IMR-90 (cell line): ENCODE data around the gene ZNF276. TPM values are rescaled to one million over a fixed set of nuclear protein-coding genes. Genes with fewer than 3 reads are reported as not detected.

Experiments
- ATAC-seq: fragments of 200-7000 bp; cut with Tn5 transposase; 2 replicates; pipeline ENCODE4 v1.9.1; 2020; ENCODE audit warnings: low read depth, mild to moderate bottlenecking, moderate library complexity
- BruUV-seq: library from RNA; stranded (reverse); fragments of 400-500 nt; replicated peaks from 2 replicates; lab custom pipeline; 2021; lab: Mats Ljungman, UMichigan
- CTCF ChIA-PET: fragments of 300-600 bp; formaldehyde crosslinking; extraction: SDS; loops from one replicate; lab custom pipeline; 2021; ENCODE audit warnings: antibody characterized with exemption; lab: Yijun Ruan, JAX
- POLR2A ChIA-PET: fragments of 300-600 bp; sonication (Branson Sonifier 250); formaldehyde crosslinking; loops from one replicate; lab custom pipeline; 2022; ENCODE audit warnings: antibody characterized with exemption; ENCODE audit not compliant: unreplicated experiment; lab: Charles Lee
- DNase-seq: peaks from one replicate; pipeline ENCODE4 v3.0.0; 2013
- H2AFZ ChIP-seq: replicated peaks from 2 replicates; pipeline ENCODE3; 2013; ENCODE audit warnings: low read length, mild to moderate bottlenecking; ENCODE audit not compliant: poor library complexity
- H2AK5ac ChIP-seq: 2 replicates; pipeline ENCODE4 v1.6.1; 2013; ENCODE audit warnings: low read depth, low read length, inconsistent platforms
- H2AK9ac ChIP-seq: replicated peaks from 2 replicates; pipeline ENCODE3; 2013; ENCODE audit warnings: mild to moderate bottlenecking, low read depth, low read length, moderate library complexity; ENCODE audit not compliant: poor library complexity
- H2BK120ac ChIP-seq: 2 replicates; pipeline ENCODE4 v1.6.1; 2013; ENCODE audit warnings: low read depth, low read length, inconsistent platforms
- H2BK15ac ChIP-seq: 3 replicates; pipeline ENCODE4 v1.6.1; 2013; ENCODE audit warnings: low read depth, low read length, inconsistent platforms
- H2BK20ac ChIP-seq: 2 replicates; pipeline ENCODE4 v1.6.1; 2013; ENCODE audit warnings: low read depth, mild to moderate bottlenecking, inconsistent platforms, low read length, moderate library complexity
- H2BK5ac ChIP-seq: 2 replicates; pipeline ENCODE4 v1.6.1; 2013; ENCODE audit warnings: mild to moderate bottlenecking, low read depth, low read length, inconsistent platforms; ENCODE audit not compliant: poor library complexity, severe bottlenecking
- H3K14ac ChIP-seq: replicated peaks from 2 replicates; pipeline ENCODE4 v1.6.1; 2013; ENCODE audit warnings: low read depth, low read length, inconsistent platforms
- H3K18ac ChIP-seq: 2 replicates; pipeline ENCODE4 v1.6.1; 2013; ENCODE audit warnings: low read depth, low read length, control low read depth
- H3K23ac ChIP-seq: 2 replicates; pipeline ENCODE4 v1.6.1; 2013; ENCODE audit warnings: low read depth, low read length, inconsistent platforms
- H3K27ac ChIP-seq: 2 replicates; pipeline ENCODE4 v1.5.1; 2013; ENCODE audit warnings: mild to moderate bottlenecking, control low read depth, low read length; ENCODE audit not compliant: insufficient read depth
- H3K27me3 ChIP-seq: 2 replicates; pipeline ENCODE4 v1.6.1; 2013; ENCODE audit warnings: low read length; ENCODE audit not compliant: control insufficient read depth, insufficient read depth
- H3K36me3 ChIP-seq: 2 replicates; pipeline ENCODE4 v1.6.1; 2013; ENCODE audit warnings: low read length, mixed read lengths; ENCODE audit not compliant: control insufficient read depth, insufficient read depth
- H3K4ac ChIP-seq: 2 replicates; pipeline ENCODE4 v1.6.1; 2013; ENCODE audit warnings: low read depth, low read length, inconsistent platforms
- H3K4me1 ChIP-seq: 2 replicates; pipeline ENCODE4 v1.6.1; 2013; ENCODE audit warnings: low read length, mixed read lengths; ENCODE audit not compliant: control insufficient read depth, insufficient read depth
- H3K4me2 ChIP-seq: 2 replicates; pipeline ENCODE4 v1.6.1; 2013; ENCODE audit warnings: low read depth, mild to moderate bottlenecking, control low read depth, low read length, moderate library complexity
- H3K4me3 ChIP-seq: 2 replicates; pipeline ENCODE4 v1.5.1; 2013; ENCODE audit warnings: low read depth, mild to moderate bottlenecking, control low read depth, low read length, moderate library complexity; ENCODE audit not compliant: insufficient read depth
- H3K56ac ChIP-seq: 2 replicates; pipeline ENCODE4 v1.6.1; 2013; ENCODE audit warnings: low read length, inconsistent platforms; ENCODE audit not compliant: insufficient read depth; ENCODE audit errors: extremely low read depth
- H3K79me1 ChIP-seq, 2 experiments: 2 replicates each; pipeline ENCODE4 v1.6.1; 2013; ENCODE audit warnings: low read length in 2 of 2, inconsistent platforms in 1 of 2, low read depth in 1 of 2
- H3K9ac ChIP-seq: 2 replicates; pipeline ENCODE4 v1.6.1; 2013; ENCODE audit warnings: low read depth, low read length, control low read depth
- H3K9me1 ChIP-seq: 2 replicates; pipeline ENCODE4 v1.6.1; 2013; ENCODE audit warnings: low read length, inconsistent platforms; ENCODE audit not compliant: insufficient read depth
- H3K9me3 ChIP-seq: 2 replicates; pipeline ENCODE4 v1.6.1; 2013; ENCODE audit warnings: low read length; ENCODE audit not compliant: control insufficient read depth, insufficient read depth
- H4K20me1 ChIP-seq: 2 replicates; pipeline ENCODE4 v1.6.1; 2013; ENCODE audit warnings: low read length, inconsistent platforms; ENCODE audit not compliant: insufficient read depth
- H4K5ac ChIP-seq: 2 replicates; pipeline ENCODE4 v1.6.1; 2013; ENCODE audit warnings: mild to moderate bottlenecking, low read depth, low read length, control low read depth
- H4K8ac ChIP-seq, 2 experiments: 2 replicates each; pipeline ENCODE4 v1.6.1; 2013; ENCODE audit warnings: low read depth in 2 of 2, low read length in 2 of 2, control low read depth in 1 of 2, inconsistent platforms in 1 of 2
- H4K91ac ChIP-seq: 2 replicates; pipeline ENCODE4 v1.6.1; 2013; ENCODE audit warnings: low read depth, low read length, inconsistent platforms; ENCODE audit not compliant: insufficient read depth
- BHLHE40 ChIP-seq: fragments of 150-350 bp; IDR thresholded peaks from 2 replicates; pipeline ENCODE4 v1.6.1; 2016; ENCODE audit warnings: mild to moderate bottlenecking, low read depth, low read length
- CEBPB ChIP-seq: IDR thresholded peaks from 2 replicates; pipeline ENCODE4 v1.6.1; 2012; ENCODE audit warnings: low read depth, low read length, improper control_type of control experiment
- CHD1 ChIP-seq: IDR thresholded peaks from 2 replicates; pipeline ENCODE4 v1.6.1; 2012; ENCODE audit warnings: low read depth, low read length, improper control_type of control experiment
- FOS ChIP-seq: fragments of 150-350 bp; IDR thresholded peaks from 2 replicates; pipeline ENCODE4 v1.6.1; 2016; ENCODE audit warnings: low read depth, low read length
- MAFK ChIP-seq: IDR thresholded peaks from 2 replicates; pipeline ENCODE4 v1.6.1; 2012; ENCODE audit warnings: low read depth, low read length, improper control_type of control experiment
- MAZ ChIP-seq: IDR thresholded peaks from 2 replicates; pipeline ENCODE4 v1.6.1; 2012; ENCODE audit warnings: low read depth, mild to moderate bottlenecking, low read length, improper control_type of control experiment, moderate library complexity, borderline replicate concordance
- MXI1 ChIP-seq: IDR thresholded peaks from 2 replicates; pipeline ENCODE4 v1.6.1; 2012; ENCODE audit warnings: low read depth, mild to moderate bottlenecking, low read length, moderate library complexity, borderline replicate concordance
- NFE2L2 ChIP-seq: fragments of 150-350 bp; IDR thresholded peaks from 2 replicates; pipeline ENCODE4 v1.6.1; 2016; ENCODE audit warnings: low read depth, mild to moderate bottlenecking, low read length
- RAD21 ChIP-seq: IDR thresholded peaks from 2 replicates; pipeline ENCODE4 v1.6.1; 2012; ENCODE audit warnings: low read length, improper control_type of control experiment
- RCOR1 ChIP-seq: IDR thresholded peaks from 2 replicates; pipeline ENCODE4 v1.6.1; 2012; ENCODE audit warnings: mild to moderate bottlenecking, low read length, improper control_type of control experiment; ENCODE audit not compliant: insufficient replicate concordance
- RFX5 ChIP-seq: IDR thresholded peaks from 2 replicates; pipeline ENCODE4 v1.8.0; 2012; ENCODE audit warnings: low read depth, mild to moderate bottlenecking, low read length, moderate library complexity
- SMC3 ChIP-seq: fragments of 150-350 bp; IDR thresholded peaks from 2 replicates; pipeline ENCODE4 v1.6.1; 2016; ENCODE audit warnings: low read depth, mild to moderate bottlenecking, antibody characterized with exemption, low read length, moderate library complexity
- WGBS, 2 experiments: methylation state at CpG; one replicate each; pipeline versions ENCODE4 v1.1.5 to v1.1.7; 2013; ENCODE audit warnings: missing lambda C conversion rate in 2 of 2; ENCODE audit not compliant: insufficient read length in 1 of 2; ENCODE audit errors: extremely low coverage in 2 of 2; 5-methylcytosine and 5-hydroxymethylcytosine counted together
- dilution Hi-C: fragments of 300-500 bp; cut with HindIII; formaldehyde crosslinking; loops from one replicate; pipeline ENCODE4 v1.14.3; 2018; ENCODE audit warnings: low sequenced_read_pairs; ENCODE audit not compliant: unreplicated experiment
- in situ Hi-C: fragments of 300-500 bp; cut with MboI; formaldehyde crosslinking; loops from 3 replicates; pipeline ENCODE4 v1.14.3; 2019; ENCODE audit warnings: low sequenced_read_pairs, inconsistent platforms, mixed read lengths
- intact Hi-C: fragments of 100-400 bp; cut with micrococcal nuclease; formaldehyde crosslinking; loops from 2 replicates; pipeline ENCODE4 v1.10.0; 2022
- polyA plus RNA-seq, 3 experiments: library from polyadenylated mRNA; depleted of rRNA; stranded (reverse); fragments of >200 nt; gene quantifications; 2 replicates each; pipeline ENCODE4 v1.2.3, GENCODE V29; 2012; ENCODE audit warnings: low replicate concordance in 1 of 3
- total RNA-seq: library from RNA; depleted of rRNA; stranded (reverse); fragments of >200 nt; gene quantifications from 2 replicates; pipeline ENCODE4 v1.2.3, GENCODE V29; 2012
- TF ChIP-seq, protein P1 (sequence below): fragments of 150-350 bp; IDR thresholded peaks from 2 replicates; pipeline ENCODE4 v1.6.1; 2017; ENCODE audit warnings: mild to moderate bottlenecking, antibody characterized with exemption, low read length, low read depth

Gene ZNF276
- total and polyA plus RNA-seq, 2 of the 4 experiments (the other 2 are of a cell fraction): 4.1 to 18.6 TPM

DNA sequence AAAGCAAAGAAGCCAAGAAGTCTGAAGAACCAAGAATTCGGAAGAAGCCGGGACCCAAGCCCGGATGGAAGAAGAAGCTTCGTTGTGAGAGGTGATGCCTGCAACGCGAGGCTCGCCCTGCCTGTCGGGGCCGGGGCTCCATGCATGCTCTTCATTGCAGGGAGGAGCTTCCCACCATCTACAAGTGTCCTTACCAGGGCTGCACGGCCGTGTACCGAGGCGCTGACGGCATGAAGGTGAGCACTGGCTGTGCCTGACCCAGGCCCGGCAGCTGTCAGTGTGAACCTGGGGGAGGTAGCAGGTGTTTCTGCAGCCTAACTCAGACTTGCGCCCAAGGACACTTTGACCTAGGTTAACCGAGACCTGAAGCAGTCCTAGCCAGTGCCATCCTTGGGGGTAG is 12.0 kb downstream of the ZNF276 start:
- H2AFZ ChIP-seq: no peak overlapping the region

More for the DNA sequence above, 12.0 kb downstream of the ZNF276 start:
- Histone ChIP-seq H3K79me1 (peaks cover 10 to 30% of the 10 kb centered on the region in 2 experiments), H3K9me1 (no peaks in the 10 kb centered on the region), H2BK20ac (no peak overlapping the region), H3K14ac (no peak overlapping the region), H3K4ac (no peak overlapping the region), H3K18ac (no peak overlapping the region), H3K23ac (no peak overlapping the region), H3K4me3 (no peak overlapping the region), H2BK120ac (no peak overlapping the region), H2AK5ac (no peak overlapping the region), H3K4me2 (no peak overlapping the region), H3K27ac (no peak overlapping the region), H4K91ac (no peak overlapping the region), H3K4me1 (no peaks in the 10 kb centered on the region), H3K9me3 (no peaks in the 10 kb centered on the region), H3K9ac (no peak overlapping the region), H3K36me3 (peaks cover 74% of the 10 kb centered on the region), H3K56ac (no peak overlapping the region), H2BK5ac (no peak overlapping the region), H4K8ac (no peak overlapping the region), H2BK15ac (no peak overlapping the region), H2AK9ac (no peak overlapping the region), H4K5ac (no peak overlapping the region), H3K27me3 (no peaks in the 10 kb centered on the region), H4K20me1 (no peaks in the 10 kb centered on the region; the same call in none of the 2 replicates)
- ChIA-PET CTCF (no interaction called here), POLR2A (no interaction called here)
- TF ChIP-seq NFE2L2: no peak
- no peak for TF ChIP-seq RAD21
- TF ChIP-seq CHD1: no peak
- TF ChIP-seq SMC3: no peak
- no peak for TF ChIP-seq MAZ
- TF ChIP-seq MXI1: no peak
- TF ChIP-seq BHLHE40: no peak
- TF ChIP-seq MAFK: no peak
- TF ChIP-seq CEBPB: no peak
- TF ChIP-seq, protein P1, sequence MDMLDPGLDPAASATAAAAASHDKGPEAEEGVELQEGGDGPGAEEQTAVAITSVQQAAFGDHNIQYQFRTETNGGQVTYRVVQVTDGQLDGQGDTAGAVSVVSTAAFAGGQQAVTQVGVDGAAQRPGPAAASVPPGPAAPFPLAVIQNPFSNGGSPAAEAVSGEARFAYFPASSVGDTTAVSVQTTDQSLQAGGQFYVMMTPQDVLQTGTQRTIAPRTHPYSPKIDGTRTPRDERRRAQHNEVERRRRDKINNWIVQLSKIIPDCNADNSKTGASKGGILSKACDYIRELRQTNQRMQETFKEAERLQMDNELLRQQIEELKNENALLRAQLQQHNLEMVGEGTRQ: no peak
- TF ChIP-seq FOS: no peak
- TF ChIP-seq RCOR1: no peak
- no peak for TF ChIP-seq RFX5
- ATAC-seq: no peak
- BruUV-seq: no TSS peak
- dilution Hi-C loops: no loop called here
- intact Hi-C loops: no loop called here
- in situ Hi-C loops: no loop called here
- DNase-seq: no peak
- WGBS, 2 experiments: 95% methylated on average over 10 of the region's 17 CpGs; no CpG with 5 or more reads in 1 of the 2 experiments
